ENCODE results near the gene NUMBL. TPM values are rescaled to one million over a fixed set of nuclear protein-coding genes. Genes with fewer than 3 reads are reported as not detected.

Gene NUMBL
- total and polyA plus RNA-seq, 2 of the 13 experiments (the other 11 are each of a cell fraction or from before 2014, with no cell fraction given), result 0.49 to 2.3 TPM

GRCh38 chr19:40718774-40719391 is 28.4 kb upstream of the NUMBL start (continued):
- TF ChIP-seq ZNF646 (CRISPR knock-in tag; IDR thresholded peaks at IDR 0.05) (no peak), ZNF549 (CRISPR knock-in tag; IDR thresholded peaks at IDR 0.05) (no peak), SOX5 (CRISPR knock-in tag; IDR thresholded peaks at IDR 0.05; ENCODE audit: borderline replicate concordance) (no peak), DDIT3 (CRISPR knock-in tag; IDR thresholded peaks at IDR 0.05) (no peak), MIXL1 (CRISPR knock-in tag; IDR thresholded peaks at IDR 0.05) (no peak), ZNF792 (CRISPR knock-in tag; IDR thresholded peaks at IDR 0.05) (peak; percentile 21; the same call in 1 of the 2 replicates), PHF8 (CRISPR knock-in tag; IDR thresholded peaks at IDR 0.05) (peak; percentile 27), NFE2 (CRISPR knock-in tag; IDR thresholded peaks at IDR 0.05) (no peak), FOXO4 (CRISPR knock-in tag; conservative IDR thresholded peaks at IDR 0.05) (no peak), MYC (CRISPR knock-in tag; IDR thresholded peaks at IDR 0.05; ENCODE audit: borderline replicate concordance) (peak; percentile 83; the same call in 1 of the 2 replicates), ATF2 (CRISPR knock-in tag; IDR thresholded peaks at IDR 0.05) (no peak), SALL1 (CRISPR knock-in tag; IDR thresholded peaks at IDR 0.05) (peak; percentile 77), ZMAT3 (CRISPR knock-in tag; conservative IDR thresholded peaks at IDR 0.05) (no peak), DPF2 (CRISPR knock-in tag; IDR thresholded peaks at IDR 0.05; ENCODE audit: borderline replicate concordance, low read depth) (no peak), ZMAT5 (CRISPR knock-in tag; IDR thresholded peaks at IDR 0.05; ENCODE audit: borderline replicate concordance, low read depth) (no peak), U2AF2 (IDR thresholded peaks at IDR 0.05; ENCODE audit: low read depth, low read length) (0 out of 2 replicates have a peak, but pooled peaks have one; percentile 20), ZNF589 (CRISPR knock-in tag; conservative IDR thresholded peaks at IDR 0.05) (no peak), NFKBIZ (CRISPR knock-in tag; IDR thresholded peaks at IDR 0.05) (no peak; the same call in 1 of the 2 replicates), IRX3 (CRISPR knock-in tag; IDR thresholded peaks at IDR 0.05; ENCODE audit: borderline replicate concordance, low read depth) (no peak), TOPORS (CRISPR knock-in tag; IDR thresholded peaks at IDR 0.05) (no peak), ARHGAP35 (CRISPR knock-in tag; IDR thresholded peaks at IDR 0.05; ENCODE audit: borderline replicate concordance) (no peak)

Measured in HepG2 (cell line).